ENCODE results near the gene TFPT.

Gene TFPT, protein sequence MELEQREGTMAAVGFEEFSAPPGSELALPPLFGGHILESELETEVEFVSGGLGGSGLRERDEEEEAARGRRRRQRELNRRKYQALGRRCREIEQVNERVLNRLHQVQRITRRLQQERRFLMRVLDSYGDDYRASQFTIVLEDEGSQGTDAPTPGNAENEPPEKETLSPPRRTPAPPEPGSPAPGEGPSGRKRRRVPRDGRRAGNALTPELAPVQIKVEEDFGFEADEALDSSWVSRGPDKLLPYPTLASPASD

GRCh38 chr19:54115109-54116063, at the start of gene TFPT, which contains the start of gene PRPF31:
Gene TFPT, minus strand, starts transcription at chr19:54115657. Its CDS starts 388 bp downstream, at chr19:54115269.
Gene PRPF31, plus strand, starts transcription at chr19:54115754. Its CDS starts 2,525 bp downstream, at chr19:54118279.
- peak; percentile 98 for DNase-seq (ENCODE audit: low read depth, low spot score)

- no peak for DNase-seq (ENCODE audit: low read depth, low spot score)
These were observed 49.8 kb upstream of the TFPT start for GRCh38 chr19:54165222-54165621.

DNA sequence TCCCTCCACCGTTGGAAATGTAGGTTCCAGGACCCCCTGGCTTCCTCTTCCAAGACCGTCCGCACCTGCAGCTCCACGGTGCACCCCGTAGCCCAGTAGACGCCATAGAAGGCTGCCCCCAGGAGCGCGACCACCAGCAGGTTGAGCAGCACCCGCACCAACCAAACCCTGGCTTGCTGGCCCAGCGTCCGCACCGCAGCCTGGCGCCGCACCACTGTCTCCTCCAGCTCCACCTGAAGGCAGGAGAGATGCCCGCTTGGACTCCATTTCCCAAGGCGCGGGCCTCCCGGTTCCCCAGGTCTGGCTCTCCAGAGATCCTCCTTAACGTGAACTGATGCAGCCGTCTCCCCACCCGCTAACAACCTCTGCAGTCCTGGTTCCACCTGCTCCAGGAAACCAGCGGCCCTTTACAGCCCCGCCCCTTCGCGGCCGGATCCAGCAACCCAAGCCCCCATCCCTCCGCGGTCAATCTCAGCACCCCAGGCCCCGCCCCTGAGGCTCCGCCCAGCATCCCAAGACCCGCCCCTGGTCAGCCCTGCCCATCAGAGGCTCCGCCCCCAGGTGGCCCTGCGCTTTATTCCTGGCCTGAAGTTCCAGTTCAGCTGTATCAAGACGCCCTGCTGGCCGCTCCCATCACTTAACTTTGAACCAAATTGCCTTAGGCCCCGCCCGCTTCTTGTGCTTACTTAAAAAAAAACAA, 49.1 kb upstream of the TFPT start:
- peak; percentile 94 for DNase-seq (ENCODE audit: low read depth, low spot score)

GRCh38 chr19:54162884-54163283, 47.4 kb upstream of the TFPT start:
- DNase-seq (ENCODE audit: low read depth, low spot score) = no peak

DNA sequence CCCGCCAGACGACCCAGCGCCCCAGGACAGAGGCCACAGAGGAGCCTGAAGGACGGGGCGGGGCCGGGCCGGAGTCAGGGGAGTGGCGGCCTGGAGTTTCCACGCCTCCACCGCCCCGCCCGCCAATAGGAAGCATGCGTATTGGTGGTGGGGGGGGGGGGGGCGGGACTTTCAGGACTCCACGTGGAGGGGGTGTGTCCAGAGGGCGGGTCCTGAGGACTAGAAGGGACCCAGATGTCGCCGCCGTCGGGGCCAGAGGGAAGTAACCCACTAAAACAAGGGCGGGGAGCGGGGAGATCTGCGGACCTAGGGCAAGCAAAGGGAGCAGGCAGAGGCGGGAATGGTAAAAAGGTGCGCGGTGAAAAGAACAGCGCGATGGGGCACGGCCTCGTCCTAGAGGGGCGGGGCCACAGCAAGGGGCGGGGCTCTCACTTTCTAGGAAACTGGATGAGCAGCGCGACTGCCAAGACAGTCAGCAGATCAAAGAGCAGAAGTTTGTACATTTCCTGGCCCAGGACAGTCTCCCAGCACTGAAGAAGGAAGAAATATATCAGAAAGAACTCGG, 46.9 kb upstream of the TFPT start:
- DNase-seq (ENCODE audit: low read depth, low spot score) = peak; percentile 83

- peak; percentile 35 for DNase-seq (ENCODE audit: low read depth, low spot score)
These were observed 45.4 kb upstream of the TFPT start for GRCh38 chr19:54160854-54161253.

DNA sequence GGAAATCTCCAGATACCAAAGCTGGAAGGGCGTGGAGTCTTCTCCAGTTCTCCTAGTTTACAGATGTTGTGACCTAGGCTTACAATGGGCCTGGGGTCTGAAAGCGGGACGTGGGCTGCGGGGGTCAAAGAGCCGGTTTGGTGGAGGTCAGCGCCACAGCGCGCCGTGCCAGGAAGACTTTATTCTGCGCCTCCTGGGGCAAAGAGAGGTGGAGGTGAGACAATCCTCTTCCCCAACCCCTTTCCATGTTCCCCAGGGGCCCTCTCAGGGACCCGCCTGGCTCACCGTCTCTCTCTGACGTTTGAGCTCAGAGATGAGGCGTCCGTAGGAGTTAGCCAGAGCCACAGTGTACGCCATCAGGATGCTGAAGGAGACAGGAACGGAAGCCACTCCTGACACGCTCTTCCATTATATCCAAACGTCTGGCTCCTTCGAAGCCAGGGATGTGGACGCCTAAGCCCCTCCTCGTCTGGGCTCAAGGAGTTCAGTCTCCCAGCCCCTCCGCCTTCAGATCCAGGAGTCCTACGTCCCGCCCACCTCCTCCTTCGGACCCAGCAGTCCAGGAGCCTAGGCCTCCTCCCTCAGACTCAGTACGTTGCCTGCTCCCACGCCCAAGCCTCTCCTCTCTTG, 44.8 kb upstream of the TFPT start:
- DNase-seq (ENCODE audit: low read depth, low spot score) = no peak

GRCh38 chr19:54159352-54160181, 44.1 kb upstream of the TFPT start, which contains the start of gene LENG1:
Gene LENG1, minus strand, starts transcription at chr19:54159721. Its CDS starts 26 bp downstream, at chr19:54159695.
- DNase-seq (ENCODE audit: low read depth, low spot score) = peak; percentile 100

GRCh38 chr19:54158812-54159351, 43.4 kb upstream of the TFPT start:
- DNase-seq (ENCODE audit: low read depth, low spot score) = peak; percentile 29

DNA sequence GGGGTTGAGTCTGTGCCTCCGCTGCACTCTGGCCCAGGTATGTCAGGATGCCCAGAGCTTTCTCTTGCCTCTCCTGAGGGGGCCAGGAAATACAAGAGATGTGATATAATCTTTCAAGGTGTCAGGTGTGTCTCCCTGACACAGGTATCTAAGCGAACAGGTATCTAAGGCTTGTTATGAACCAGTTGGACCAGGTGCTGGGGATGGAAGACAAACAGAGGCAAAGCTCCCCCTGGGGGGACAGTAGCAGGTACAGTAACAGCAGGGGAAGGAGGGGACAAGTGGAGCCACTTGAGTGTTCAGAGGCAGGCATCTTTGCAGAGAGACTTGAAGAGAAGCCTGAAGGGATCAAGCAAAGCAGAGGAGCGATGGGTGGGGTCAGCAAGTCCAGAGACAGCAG, 41.5 kb upstream of the TFPT start:
- peak; percentile 48 for DNase-seq (ENCODE audit: low read depth, low spot score)

DNA sequence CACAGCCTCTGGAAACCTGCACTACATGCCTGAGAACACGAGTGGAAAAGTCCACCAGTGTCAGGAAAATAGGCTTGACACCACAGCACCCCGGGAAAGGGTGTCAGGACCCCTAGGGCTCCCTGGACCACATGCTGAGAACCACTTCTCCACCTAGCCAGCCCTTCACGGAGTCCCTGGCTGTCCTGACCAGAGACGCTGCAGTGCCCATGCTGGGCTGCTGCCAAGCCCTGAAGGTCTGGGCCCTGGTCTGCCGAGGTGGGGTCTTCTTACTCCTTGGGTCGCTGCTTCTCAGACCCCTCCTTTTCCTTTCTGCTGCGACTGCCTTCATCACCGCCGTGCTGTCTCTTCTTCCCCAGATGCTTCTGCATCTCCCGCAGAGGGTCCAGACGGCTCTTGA, 41.0 kb upstream of the TFPT start:
- no peak for DNase-seq (ENCODE audit: low read depth, low spot score)

GRCh38 chr19:54155694-54156093, 40.2 kb upstream of the TFPT start:
- DNase-seq (ENCODE audit: low read depth, low spot score) = peak; percentile 32

GRCh38 chr19:54154603-54155345, 39.3 kb upstream of the TFPT start:
- no peak for DNase-seq (ENCODE audit: low read depth, low spot score)

- no peak for DNase-seq (ENCODE audit: low read depth, low spot score)
These were observed 38.4 kb upstream of the TFPT start for GRCh38 chr19:54153731-54154326.

DNA sequence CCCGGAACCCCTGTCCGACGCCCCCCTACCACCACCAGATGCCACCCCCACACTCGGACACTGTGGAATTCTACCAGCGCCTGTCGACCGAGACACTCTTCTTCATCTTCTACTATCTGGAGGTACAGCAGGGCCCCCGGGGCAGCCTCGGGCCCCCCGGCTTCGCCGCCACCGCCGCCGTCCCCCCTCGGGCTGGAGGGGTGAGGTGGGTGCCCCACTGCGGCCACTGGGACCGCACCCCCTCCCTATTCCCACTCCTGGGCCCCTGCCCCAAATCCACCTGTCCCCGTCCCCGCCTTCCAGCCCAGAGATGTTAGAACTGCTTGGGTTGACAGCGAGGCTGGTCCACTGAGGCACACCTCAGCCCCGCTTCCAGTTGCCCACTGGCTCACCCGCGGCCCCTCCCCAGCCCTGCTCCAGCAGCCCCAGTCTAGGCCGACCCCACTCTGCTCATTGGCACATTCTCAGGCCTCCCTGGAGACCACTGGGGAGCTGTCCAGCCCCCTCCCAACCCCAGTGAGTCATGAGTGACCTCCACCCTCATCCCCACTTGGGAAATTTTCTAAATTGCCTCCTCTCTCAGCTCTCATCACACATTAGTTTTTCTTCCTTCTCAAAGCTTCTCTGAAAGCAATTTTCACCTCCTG, 37.5 kb upstream of the TFPT start:
- no peak for DNase-seq (ENCODE audit: low read depth, low spot score)

DNA sequence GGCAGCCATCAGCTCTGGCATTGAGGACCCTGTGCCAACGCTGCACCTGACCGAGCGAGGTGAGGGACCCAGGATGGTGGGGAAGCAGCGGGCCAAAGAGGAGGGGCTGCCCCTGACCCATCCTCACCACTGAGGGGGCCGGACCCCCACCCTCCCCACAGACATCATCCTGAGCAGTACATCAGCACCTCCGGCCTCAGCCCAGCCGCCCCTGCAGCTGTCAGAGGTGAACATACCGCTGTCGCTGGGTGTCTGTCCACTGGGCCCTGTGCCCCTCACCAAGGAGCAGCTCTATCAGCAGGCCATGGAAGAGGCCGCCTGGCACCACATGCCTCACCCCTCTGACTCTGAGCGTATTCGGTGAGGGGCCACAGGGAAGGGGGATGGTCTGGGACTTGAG, 36.8 kb upstream of the TFPT start:
- DNase-seq (ENCODE audit: low read depth, low spot score) = no peak

GRCh38 chr19:54151362-54152035, 36.0 kb upstream of the TFPT start:
- DNase-seq (ENCODE audit: low read depth, low spot score) = no peak

All from ELF-1 (cell line).